Activated naive CD4-positive, alpha-beta T cell treated with anti-CD3 and anti-CD28 coated beads, Interleukin-2, amount 50 U/mL, for 16 hours (primary cell): ENCODE data around the gene NPHS2.
"Not testable (repeated sequence)": the region's sequence is repeated elsewhere in the genome, so short reads cannot be mapped to it uniquely, and the experiment has no call there.

Experiments used
- DNase-seq: peaks from one replicate; pipeline ENCODE4 v3.0.0-alpha.2; 2020

NPHS2 gene

DNA sequence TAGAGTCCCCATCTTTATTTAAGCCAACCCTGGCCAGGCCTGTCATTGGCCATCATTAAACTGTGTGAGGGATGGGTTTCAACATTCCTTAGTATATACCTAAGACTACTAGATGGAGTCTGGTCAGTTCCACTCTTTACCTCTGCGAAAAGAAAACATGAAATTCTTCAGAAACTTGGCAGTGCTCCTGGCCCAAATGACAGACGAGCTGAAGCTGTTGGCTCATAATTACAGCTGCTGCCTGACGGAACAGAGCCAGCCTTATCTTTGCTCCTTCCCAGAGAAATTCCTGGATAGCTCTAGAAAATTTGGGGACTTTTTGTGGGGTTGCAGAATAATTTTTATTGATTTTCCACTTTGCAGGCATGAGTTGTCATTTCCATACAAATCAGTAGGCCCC lies 30.4 kb downstream of the NPHS2 start:
- no peak for DNase-seq

DNA sequence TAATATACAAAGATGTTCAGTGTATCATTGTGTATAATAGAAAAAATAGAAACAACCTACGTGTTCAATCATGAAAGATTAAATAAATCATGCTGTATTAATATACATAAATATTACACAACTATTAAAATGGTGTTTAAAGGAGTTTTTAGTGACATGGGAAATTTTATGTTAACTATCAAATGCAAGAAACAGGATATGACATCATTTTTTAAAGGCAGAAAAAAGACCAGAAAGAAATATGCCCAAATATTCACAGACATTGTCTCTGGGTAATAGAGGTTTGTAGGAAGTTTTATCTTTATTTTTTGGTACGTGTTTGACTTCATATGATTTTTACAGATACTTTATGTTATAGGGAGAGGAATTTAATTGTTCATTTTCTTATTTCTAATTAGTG lies 34.0 kb downstream of the NPHS2 start:
- DNase-seq, result no peak

DNA sequence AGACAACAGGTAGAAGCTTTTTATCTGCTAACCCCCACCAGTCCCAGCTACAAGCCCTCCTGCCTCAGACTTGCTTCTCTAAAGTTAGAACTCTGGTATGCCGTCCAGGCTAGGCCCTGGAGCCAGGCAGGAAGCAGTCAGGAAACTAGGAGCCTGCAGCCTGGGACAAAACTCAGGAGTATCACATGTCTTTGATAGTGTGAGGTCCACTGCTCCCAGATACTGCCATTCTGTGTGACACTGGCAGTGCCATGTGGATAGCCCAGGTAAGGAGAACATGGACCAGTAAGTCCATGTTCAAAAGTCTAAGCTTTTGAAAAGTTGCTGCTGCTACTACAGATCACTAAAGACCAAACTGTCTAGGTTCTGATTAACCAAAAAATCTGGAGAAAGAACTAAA lies 45.4 kb downstream of the NPHS2 start:
- no peak for DNase-seq

DNA sequence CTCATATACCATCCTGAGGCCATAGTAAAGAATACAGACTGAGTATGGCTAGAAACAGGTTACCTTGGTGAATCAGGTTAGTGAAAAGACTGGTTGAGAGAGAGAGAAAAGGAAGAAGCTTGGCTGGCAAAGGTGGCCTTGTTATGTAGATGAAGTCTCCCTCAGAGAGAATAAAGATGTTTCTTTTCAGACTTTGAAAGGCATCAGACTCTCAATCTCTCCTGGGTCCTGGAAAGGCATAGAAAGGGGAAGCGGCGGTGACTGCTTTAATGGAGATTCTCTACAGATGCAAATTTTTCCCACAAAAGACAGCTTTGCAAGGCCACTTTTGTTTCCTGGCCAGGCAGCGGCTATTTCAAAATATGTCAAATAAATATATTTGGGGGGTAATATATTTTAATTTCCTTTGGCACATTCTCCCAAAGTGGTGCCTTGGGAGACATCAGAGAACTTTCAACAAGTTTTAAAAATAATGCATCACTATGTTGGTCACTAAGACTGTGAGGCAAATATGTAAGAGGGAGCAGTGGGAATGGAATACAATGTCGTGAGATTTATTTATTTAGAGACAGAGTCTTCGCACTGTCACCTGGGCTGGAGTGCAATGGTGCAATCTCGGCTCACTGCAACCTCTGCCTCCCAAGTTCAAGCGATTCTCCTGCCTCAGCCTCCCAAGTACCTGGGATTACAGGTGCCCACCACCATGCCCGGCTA lies 46.1 kb downstream of the NPHS2 start:
- DNase-seq, result no peak

DNA sequence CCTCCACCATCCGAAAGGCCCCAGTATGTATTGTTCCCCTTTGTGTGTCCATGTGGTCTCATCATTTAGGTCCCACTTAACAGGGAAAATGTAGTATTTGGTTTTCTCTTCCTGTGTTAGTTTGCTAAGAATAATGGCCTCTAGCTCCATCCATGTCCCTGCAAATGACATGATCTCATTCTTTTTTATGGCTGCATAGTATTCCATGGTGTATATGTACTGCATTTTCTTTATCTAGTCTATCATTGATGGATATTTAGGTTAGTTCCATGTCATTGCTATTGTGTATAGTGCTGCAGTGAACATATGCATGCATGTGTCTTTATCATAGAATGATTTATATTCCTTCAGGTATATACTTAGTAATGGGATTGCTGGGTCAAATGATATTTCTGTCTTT lies 57.2 kb downstream of the NPHS2 start:
- DNase-seq, result not testable (repeated sequence)

DNA sequence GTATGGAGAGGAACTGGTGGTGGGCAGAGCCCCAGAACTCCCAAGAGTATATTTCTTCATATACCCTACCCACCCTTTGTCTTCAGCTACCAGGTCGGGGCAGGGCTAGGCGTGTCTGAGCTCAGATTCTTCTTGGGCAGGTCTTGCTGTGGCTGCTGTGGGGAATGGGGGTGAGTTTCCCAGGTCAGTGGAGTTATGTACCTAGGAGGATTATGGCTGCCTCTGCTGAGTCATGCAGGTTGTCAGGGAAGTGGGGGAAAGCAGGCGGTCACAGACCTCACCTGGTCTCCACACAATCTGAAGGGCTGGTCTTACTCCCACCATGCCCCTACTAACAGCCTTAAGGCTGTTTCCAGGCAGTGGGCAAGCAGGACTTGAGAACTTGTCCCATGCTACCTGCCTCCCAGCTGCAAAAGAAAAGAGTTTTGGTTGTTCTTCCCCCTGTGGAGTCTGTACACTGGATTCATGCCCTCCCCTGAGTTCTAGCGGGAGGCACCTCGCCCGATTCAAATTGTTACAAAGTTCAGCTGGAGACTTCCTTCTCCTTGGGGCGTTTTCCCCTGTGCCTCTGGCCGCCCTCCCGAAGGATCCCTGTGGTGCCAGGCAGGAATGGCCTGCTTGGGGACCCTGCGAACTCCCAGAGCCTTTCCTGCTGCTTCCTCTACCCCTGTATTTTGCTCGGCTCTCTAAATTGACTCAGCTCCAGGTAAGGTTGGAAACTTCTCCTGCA lies 58.6 kb downstream of the NPHS2 start:
- DNase-seq, result no peak

DNA sequence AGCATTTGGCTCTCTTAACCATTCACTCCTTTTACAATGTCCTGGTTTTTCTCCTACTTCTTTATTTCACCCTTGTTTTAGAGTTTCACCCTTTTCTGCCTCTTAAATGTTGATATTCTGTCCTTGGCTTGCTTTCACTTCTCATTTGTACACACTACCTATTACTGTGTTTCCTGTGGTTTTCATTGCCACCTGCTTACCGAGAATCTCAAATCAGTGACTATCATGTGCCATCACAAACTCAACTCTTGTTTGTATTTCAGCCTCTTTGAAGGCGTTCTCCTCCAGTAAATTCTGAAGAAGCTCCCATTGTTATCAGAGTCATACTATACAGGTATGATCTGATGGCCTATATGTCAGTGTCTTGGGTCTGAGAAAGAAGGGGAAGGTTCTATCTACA lies 65.7 kb downstream of the NPHS2 start:
- DNase-seq, result no peak

DNA sequence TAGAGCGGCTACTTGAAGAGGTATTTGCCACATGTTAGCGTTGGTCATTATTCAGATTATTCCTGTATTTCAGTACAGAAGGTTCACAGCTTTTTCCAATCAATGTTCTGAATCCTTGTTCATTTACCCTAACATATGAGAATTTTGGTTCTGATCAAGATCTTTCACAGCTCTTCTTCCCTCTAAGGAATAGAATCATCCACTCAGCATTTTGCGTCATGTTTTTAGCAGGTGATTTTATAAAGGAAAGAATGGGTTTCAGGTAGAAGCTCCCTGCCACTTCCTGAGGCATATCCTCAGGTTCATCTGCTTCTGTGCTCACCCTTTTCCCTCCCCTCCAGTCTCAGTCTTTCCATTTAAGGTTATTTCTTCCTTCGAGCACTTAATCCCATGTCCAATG lies 66.4 kb downstream of the NPHS2 start:
- no peak for DNase-seq

DNA sequence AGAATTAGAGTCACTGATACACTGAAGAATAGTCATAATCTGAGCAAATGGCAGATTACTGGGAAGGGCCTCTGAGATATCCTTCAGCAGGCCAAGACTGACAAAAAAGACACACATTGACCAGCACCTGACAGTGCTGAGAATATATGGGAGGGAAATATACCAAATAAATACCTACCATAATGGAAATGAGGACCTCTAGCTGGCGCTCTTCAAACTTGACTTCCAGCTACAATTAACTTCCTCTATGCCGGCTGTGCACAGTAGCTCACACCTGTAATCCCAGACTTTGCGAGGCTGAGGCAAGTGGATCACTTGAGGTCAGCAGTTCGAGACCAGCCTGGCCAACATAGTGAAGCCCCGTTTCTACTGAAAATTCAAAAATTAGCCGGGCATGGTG lies 69.5 kb downstream of the NPHS2 start:
- no peak for DNase-seq
